HepG2 (cell line): ENCODE results near the gene ANAPC1. TPM values are rescaled to one million over a fixed set of nuclear protein-coding genes. Genes with fewer than 3 reads are reported as not detected.
A peak's percentile ranks its signal among the peaks of the same experiment; 100 is the strongest.

ENCODE experiments used
- CENPX ChIP-seq: sonication (generic); formaldehyde crosslinking; IDR thresholded peaks from 2 replicates; pipeline ENCODE4 v1.9.0; 2021; ENCODE audit warnings: mild to moderate bottlenecking, missing genetic modification reagents, moderate library complexity
- GABPA ChIP-seq, 2 experiments: IDR thresholded peaks; 2 replicates each; pipeline ENCODE4 v1.6.1; 2011 to 2016; ENCODE audit warnings: low read depth in 2 of 2, low read length in 1 of 2, missing biosample characterization in 1 of 2, missing genetic modification characterization in 1 of 2
- HDAC2 ChIP-seq: sonication (generic); formaldehyde crosslinking; IDR thresholded peaks from 2 replicates; pipeline ENCODE4 v1.4.0; 2020; ENCODE audit warnings: missing genetic modification reagents
- KDM2A ChIP-seq: sonication (generic); formaldehyde crosslinking; IDR thresholded peaks from 2 replicates; pipeline ENCODE4 v1.4.0; 2020; ENCODE audit warnings: low read depth, missing genetic modification reagents, borderline replicate concordance
- KLF11 ChIP-seq: IDR thresholded peaks from 2 replicates; pipeline ENCODE4 v1.6.1; 2016; ENCODE audit warnings: missing compliant biosample characterization
- KLF12 ChIP-seq: sonication (generic); formaldehyde crosslinking; IDR thresholded peaks from 2 replicates; pipeline ENCODE4 v1.4.0; 2020; ENCODE audit warnings: missing genetic modification reagents, borderline replicate concordance
- MED1 ChIP-seq: sonication (generic); formaldehyde crosslinking; IDR thresholded peaks from 2 replicates; pipeline ENCODE4 v1.4.0; 2020; ENCODE audit warnings: missing genetic modification reagents
- POLR2A ChIP-seq, 2 experiments: IDR thresholded peaks; 2 replicates each; pipeline ENCODE4 v1.6.1; 2011; ENCODE audit warnings: low read depth in 2 of 2, low read length in 2 of 2, mild to moderate bottlenecking in 1 of 2, moderate library complexity in 1 of 2; ENCODE audit not compliant: insufficient read depth in 1 of 2
- SAP130 ChIP-seq: IDR thresholded peaks from 2 replicates; pipeline ENCODE4 v1.6.1; 2016; ENCODE audit warnings: low read depth
- SP140L ChIP-seq: sonication (generic); formaldehyde crosslinking; IDR thresholded peaks from 2 replicates; pipeline ENCODE4 v1.4.0; 2020; ENCODE audit warnings: missing genetic modification reagents, borderline replicate concordance
- TCF7L2 ChIP-seq: IDR thresholded peaks from 2 replicates; pipeline ENCODE4 v1.6.1; 2011; ENCODE audit warnings: mild to moderate bottlenecking, low read depth, low read length, moderate library complexity
- TGIF2 ChIP-seq: IDR thresholded peaks from 2 replicates; pipeline ENCODE4 v1.6.1; 2016; ENCODE audit warnings: control low read depth, missing compliant biosample characterization
- ZBTB34 ChIP-seq: sonication (generic); formaldehyde crosslinking; IDR thresholded peaks from 2 replicates; pipeline ENCODE4 v1.8.0; 2022; ENCODE audit warnings: mild to moderate bottlenecking, missing genetic modification reagents
- ZNF282 ChIP-seq: fragments of 450-650 bp; IDR thresholded peaks from 2 replicates; pipeline ENCODE4 v1.6.1; 2018; ENCODE audit not compliant: partially characterized antibody
- ZNF296 ChIP-seq: sonication (generic); formaldehyde crosslinking; conservative IDR thresholded peaks from 2 replicates; pipeline ENCODE4 v1.5.0; 2020; ENCODE audit warnings: mild to moderate bottlenecking, missing genetic modification reagents
- ZNF460 ChIP-seq: sonication (generic); formaldehyde crosslinking; IDR thresholded peaks from 2 replicates; pipeline ENCODE4 v1.5.1; 2020; ENCODE audit warnings: missing genetic modification reagents, mild to moderate bottlenecking, borderline replicate concordance
- ZNF563 ChIP-seq: sonication (generic); formaldehyde crosslinking; IDR thresholded peaks from 2 replicates; pipeline ENCODE4 v1.8.0; 2022; ENCODE audit warnings: mild to moderate bottlenecking, moderate library complexity, missing genetic modification reagents
- ZNF576 ChIP-seq: sonication (generic); formaldehyde crosslinking; IDR thresholded peaks from 2 replicates; pipeline ENCODE4 v1.4.0; 2020; ENCODE audit warnings: mild to moderate bottlenecking, missing genetic modification reagents
- ZNF577 ChIP-seq: sonication (generic); formaldehyde crosslinking; IDR thresholded peaks from 2 replicates; pipeline ENCODE4 v1.4.0; 2020; ENCODE audit warnings: mild to moderate bottlenecking, low read depth, missing genetic modification reagents, borderline replicate concordance
- ZNF709 ChIP-seq: sonication (generic); formaldehyde crosslinking; IDR thresholded peaks from 2 replicates; pipeline ENCODE4 v1.5.0; 2020; ENCODE audit warnings: mild to moderate bottlenecking, missing genetic modification reagents
- ZNF784 ChIP-seq: sonication (generic); formaldehyde crosslinking; IDR thresholded peaks from 2 replicates; pipeline ENCODE4 v1.5.1; 2020; ENCODE audit warnings: missing genetic modification reagents, mild to moderate bottlenecking, borderline replicate concordance
- ZNF850 ChIP-seq: sonication (generic); formaldehyde crosslinking; conservative IDR thresholded peaks from 2 replicates; pipeline ENCODE4 v1.9.0; 2021; ENCODE audit warnings: mild to moderate bottlenecking, missing genetic modification reagents
- ZNF878 ChIP-seq: sonication (generic); formaldehyde crosslinking; IDR thresholded peaks from 2 replicates; pipeline ENCODE4 v1.8.1; 2023; ENCODE audit warnings: mild to moderate bottlenecking, missing genetic modification reagents, moderate library complexity
- polyA plus RNA-seq, 8 experiments: library from polyadenylated mRNA; depleted of rRNA in 3 of 8; stranded (reverse) in 7 of 8; unstranded in 1 of 8; fragments of >200 nt; fragmentation: Illumina TruSeq in 4 of 8; extraction: Trizol in 4 of 8; gene quantifications; 2 replicates each; pipeline versions ENCODE4 v1.2.1 to v1.2.3, GENCODE V29; 2011 to 2016; ENCODE audit warnings: low read depth in 4 of 8, missing spikeins in 1 of 8, mixed read lengths in 1 of 8; ENCODE audit not compliant: insufficient read depth in 1 of 8
- total RNA-seq, 5 experiments: library from RNA; depleted of rRNA; stranded (reverse); fragments of >200 nt; fragmentation: Illumina TruSeq; extraction: Trizol; gene quantifications; 2 replicates each; pipeline ENCODE4 v1.2.3, GENCODE V29; 2016; ENCODE audit warnings: low read depth in 1 of 5
- TF ChIP-seq, protein P1 (sequence below): sonication (generic); formaldehyde crosslinking; conservative IDR thresholded peaks from 2 replicates; pipeline ENCODE4 v1.4.0; 2020; ENCODE audit warnings: missing genetic modification reagents
- TF ChIP-seq, protein P2 (sequence below): sonication (generic); formaldehyde crosslinking; IDR thresholded peaks from 2 replicates; pipeline ENCODE4 v1.5.1; 2020; ENCODE audit warnings: missing genetic modification reagents, mild to moderate bottlenecking, borderline replicate concordance

Gene ANAPC1
- total and polyA plus RNA-seq, 2 of the 13 experiments (the other 11 are each of a cell fraction or from before 2014, with no cell fraction given) = 50.0 to 89.7 TPM

GRCh38 chr2:111897924-111898702 is 14.1 kb upstream of the ANAPC1 start, which contains the start of gene MERTK (continued):
- TF ChIP-seq ZBTB34 (no peak), ZNF282 (no peak), ZNF576 (CRISPR knock-in tag) (no peak), HDAC2 (peak; percentile 48; the same call in 1 of the 2 replicates), GABPA (IDR thresholded peaks at IDR 0.05; ENCODE audit: low read depth, low read length) (peak; percentile 55), GABPA (CRISPR knock-in tag; IDR thresholded peaks at IDR 0.05; ENCODE audit: low read depth) (peak; percentile 78), ZNF784 (CRISPR knock-in tag) (peak; percentile 57; the same call in 1 of the 2 replicates), POLR2A (IDR thresholded peaks at IDR 0.05; ENCODE audit: insufficient read depth in 1 of 2, low read depth in 2 of 2, low read length in 2 of 2) (peak; percentile 90 to 92), ZNF296 (CRISPR knock-in tag) (no peak), KDM2A (CRISPR knock-in tag) (peak; percentile 93), MED1 (CRISPR knock-in tag) (peak; percentile 66), ZNF563 (no peak; the same call in 1 of the 2 replicates), TGIF2 (peak; percentile 82), KLF12 (CRISPR knock-in tag) (no peak), TCF7L2 (no peak), KLF11 (CRISPR knock-in tag) (0 out of 2 replicates have a peak, but pooled peaks have one; percentile 75), ZNF577 (CRISPR knock-in tag) (no peak), ZNF709 (CRISPR knock-in tag) (peak; percentile 76), CENPX (no peak), ZNF850 (CRISPR knock-in tag) (peak; percentile 85; the same call in 1 of the 2 replicates), ZNF878 (0 out of 2 replicates have a peak, but pooled peaks have one; percentile 18), ZNF460 (CRISPR knock-in tag) (no peak; the same call in 1 of the 2 replicates), SAP130 (peak; percentile 80), SP140L (CRISPR knock-in tag) (no peak)
- TF ChIP-seq, protein P1, sequence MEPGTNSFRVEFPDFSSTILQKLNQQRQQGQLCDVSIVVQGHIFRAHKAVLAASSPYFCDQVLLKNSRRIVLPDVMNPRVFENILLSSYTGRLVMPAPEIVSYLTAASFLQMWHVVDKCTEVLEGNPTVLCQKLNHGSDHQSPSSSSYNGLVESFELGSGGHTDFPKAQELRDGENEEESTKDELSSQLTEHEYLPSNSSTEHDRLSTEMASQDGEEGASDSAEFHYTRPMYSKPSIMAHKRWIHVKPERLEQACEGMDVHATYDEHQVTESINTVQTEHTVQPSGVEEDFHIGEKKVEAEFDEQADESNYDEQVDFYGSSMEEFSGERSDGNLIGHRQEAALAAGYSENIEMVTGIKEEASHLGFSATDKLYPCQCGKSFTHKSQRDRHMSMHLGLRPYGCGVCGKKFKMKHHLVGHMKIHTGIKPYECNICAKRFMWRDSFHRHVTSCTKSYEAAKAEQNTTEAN (CRISPR knock-in tag) = no peak
- TF ChIP-seq, protein P2, sequence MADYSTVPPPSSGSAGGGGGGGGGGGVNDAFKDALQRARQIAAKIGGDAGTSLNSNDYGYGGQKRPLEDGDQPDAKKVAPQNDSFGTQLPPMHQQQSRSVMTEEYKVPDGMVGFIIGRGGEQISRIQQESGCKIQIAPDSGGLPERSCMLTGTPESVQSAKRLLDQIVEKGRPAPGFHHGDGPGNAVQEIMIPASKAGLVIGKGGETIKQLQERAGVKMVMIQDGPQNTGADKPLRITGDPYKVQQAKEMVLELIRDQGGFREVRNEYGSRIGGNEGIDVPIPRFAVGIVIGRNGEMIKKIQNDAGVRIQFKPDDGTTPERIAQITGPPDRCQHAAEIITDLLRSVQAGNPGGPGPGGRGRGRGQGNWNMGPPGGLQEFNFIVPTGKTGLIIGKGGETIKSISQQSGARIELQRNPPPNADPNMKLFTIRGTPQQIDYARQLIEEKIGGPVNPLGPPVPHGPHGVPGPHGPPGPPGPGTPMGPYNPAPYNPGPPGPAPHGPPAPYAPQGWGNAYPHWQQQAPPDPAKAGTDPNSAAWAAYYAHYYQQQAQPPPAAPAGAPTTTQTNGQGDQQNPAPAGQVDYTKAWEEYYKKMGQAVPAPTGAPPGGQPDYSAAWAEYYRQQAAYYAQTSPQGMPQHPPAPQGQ (CRISPR knock-in tag) = no peak
